ENCODE data around the gene ATP1A4. TPM values are rescaled to one million over a fixed set of nuclear protein-coding genes. Genes with fewer than 3 reads are reported as not detected.

ATP1A4 gene
- total RNA-seq, 4 donors from 2014 or later: 1.5 TPM; not detected in 3

GRCh38 chr1:160208557-160209320 lies 57.3 kb downstream of the ATP1A4 start:
- intact Hi-C loops (cut with DNase I; ENCODE audit: low total_unique reads): loop anchor here (10.0 kb wide), 1 partner anchor 1006 kb away; the partner anchor contains the start of gene FCER1G
- H3K4me3 ChIP-seq: no peak overlapping the region
- no peaks in the 10 kb centered on the region for H3K27me3 ChIP-seq
- no peaks in the 10 kb centered on the region for H3K9me3 ChIP-seq
- TF ChIP-seq CTCF (IDR thresholded peaks at IDR 0.05) (no peak), POLR2A (IDR thresholded peaks at IDR 0.05) (no peak)
- DNase-seq: no peak
- no peaks in the 10 kb centered on the region for H3K36me3 ChIP-seq
- H3K4me1 ChIP-seq: peaks cover 0 to 5% of the 10 kb centered on the region in 2 donors
- H3K27ac ChIP-seq: peak overlapping the region; percentile 5 to 77

DNA sequence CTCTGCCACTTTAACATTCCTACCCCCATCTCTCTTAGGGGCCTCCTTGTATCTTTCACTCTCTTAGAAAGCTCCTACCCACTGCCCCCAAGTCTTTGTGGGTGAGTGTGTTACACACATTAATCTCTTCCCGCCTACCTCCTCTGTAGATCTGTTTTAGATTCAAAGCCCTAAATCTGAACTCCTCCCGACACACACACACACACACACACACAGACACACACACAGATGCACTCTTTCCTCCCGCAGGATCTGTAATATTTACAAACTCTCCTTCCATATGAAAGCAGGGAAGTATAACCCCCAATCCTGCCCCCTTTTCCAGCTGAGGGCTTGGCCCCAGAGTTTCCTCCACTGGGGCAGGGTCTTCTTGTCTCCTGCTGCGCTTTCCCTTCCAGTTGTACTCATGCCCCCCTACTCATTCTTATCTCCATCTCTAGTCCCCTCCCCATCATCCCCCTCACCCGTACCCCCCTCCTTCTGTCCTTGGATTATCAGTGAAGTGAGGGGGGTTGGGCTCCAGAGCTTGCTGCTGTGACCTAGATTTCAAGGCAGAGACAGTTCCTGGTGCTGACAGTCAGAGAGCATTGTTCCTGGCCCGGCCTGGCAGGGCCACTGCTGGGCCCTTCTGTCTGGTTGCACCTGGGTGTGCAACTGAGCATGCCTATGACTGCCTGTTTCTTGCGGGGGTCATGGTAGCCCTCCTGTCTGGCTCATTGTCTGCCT lies 58.1 kb downstream of the ATP1A4 start:
- peak overlapping the region; percentile 5 to 77 for H3K27ac ChIP-seq
- intact Hi-C loops (cut with DNase I; ENCODE audit: low total_unique reads): loop anchor here (10.0 kb wide), 1 partner anchor 1005 kb away; the partner anchor contains the start of gene FCER1G

DNA sequence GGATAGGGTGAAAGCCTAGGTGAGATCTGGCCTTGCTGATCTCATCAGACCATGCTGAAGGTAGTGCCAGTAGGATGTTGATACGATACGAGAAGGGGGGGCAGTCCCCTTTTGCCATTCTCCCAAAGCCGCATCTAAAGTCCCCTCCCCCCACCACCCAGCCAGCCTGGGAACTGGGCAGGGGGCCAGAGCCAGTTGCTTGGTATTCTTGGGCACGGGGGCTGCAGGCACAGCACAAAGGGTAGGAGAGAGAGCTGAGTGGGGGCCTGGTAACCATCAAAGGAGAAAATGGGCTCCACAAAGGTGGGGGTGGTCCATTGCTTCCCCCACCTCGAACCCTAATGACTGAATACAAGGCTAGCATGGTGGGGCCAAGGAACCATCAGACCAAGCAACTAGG lies 59.2 kb downstream of the ATP1A4 start:
- Histone ChIP-seq H3K27me3 (no peaks in the 10 kb centered on the region), H3K9me3 (no peaks in the 10 kb centered on the region), H3K36me3 (no peaks in the 10 kb centered on the region), H3K4me1 (peaks cover 0 to 5% of the 10 kb centered on the region in 2 donors), H3K27ac (no peak overlapping the region), H3K4me3 (no peak overlapping the region)
- TF ChIP-seq CTCF (IDR thresholded peaks at IDR 0.05) (no peak), POLR2A (IDR thresholded peaks at IDR 0.05) (no peak)
- intact Hi-C loops (cut with DNase I; ENCODE audit: low total_unique reads): no loop called here
- DNase-seq: no peak

More for the DNA sequence above, 58.1 kb downstream of the ATP1A4 start:
- H3K27me3 ChIP-seq: no peaks in the 10 kb centered on the region
- H3K4me3 ChIP-seq: no peak overlapping the region
- TF ChIP-seq CTCF (IDR thresholded peaks at IDR 0.05) (no peak), POLR2A (IDR thresholded peaks at IDR 0.05) (no peak)
- DNase-seq: no peak
- no peaks in the 10 kb centered on the region for H3K36me3 ChIP-seq
- peaks cover 0 to 5% of the 10 kb centered on the region in 2 donors for H3K4me1 ChIP-seq
- no peaks in the 10 kb centered on the region for H3K9me3 ChIP-seq

DNA sequence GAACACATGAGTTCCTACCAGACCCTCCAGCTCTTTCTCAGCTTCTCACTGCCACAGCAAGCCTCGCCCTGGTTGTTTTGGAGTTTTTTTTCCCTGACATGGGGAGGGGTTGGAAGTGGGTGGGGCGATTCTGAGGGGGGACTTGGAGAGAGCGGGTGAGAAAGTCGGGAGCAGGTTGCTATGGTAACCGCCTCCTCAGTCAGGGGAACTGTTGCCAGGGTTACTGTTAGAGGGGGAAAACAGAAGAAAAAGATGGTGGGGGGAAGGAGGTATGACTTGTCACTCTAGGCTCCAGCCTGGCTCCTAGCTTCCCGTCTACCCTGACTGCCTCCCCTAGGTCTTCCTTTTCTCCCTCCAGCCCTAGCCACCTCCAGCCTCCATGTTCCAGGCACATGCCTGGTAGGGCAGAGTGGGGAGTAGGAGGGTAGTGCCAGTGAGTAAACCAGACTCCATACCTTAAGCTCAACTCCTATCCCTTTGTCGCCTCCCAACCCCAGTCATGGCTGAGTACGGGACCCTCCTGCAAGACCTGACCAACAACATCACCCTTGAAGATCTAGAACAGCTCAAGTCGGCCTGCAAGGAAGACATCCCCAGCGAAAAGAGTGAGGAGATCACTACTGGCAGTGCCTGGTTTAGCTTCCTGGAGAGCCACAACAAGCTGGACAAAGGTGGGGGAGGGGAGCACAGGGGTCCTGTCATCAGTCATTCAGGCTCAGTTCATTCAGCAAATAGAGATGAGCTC lies 59.8 kb downstream of the ATP1A4 start:
- intact Hi-C loops (cut with DNase I; ENCODE audit: low total_unique reads): no loop called here
- H3K27ac ChIP-seq: no peak overlapping the region
- no peak for DNase-seq
- TF ChIP-seq POLR2A (IDR thresholded peaks at IDR 0.05): no peak
- no peak for TF ChIP-seq CTCF (IDR thresholded peaks at IDR 0.05)
- no peak overlapping the region for H3K4me3 ChIP-seq
- no peaks in the 10 kb centered on the region for H3K9me3 ChIP-seq
- no peaks in the 10 kb centered on the region for H3K27me3 ChIP-seq
- no peaks in the 10 kb centered on the region for H3K36me3 ChIP-seq
- H3K4me1 ChIP-seq: peaks cover 0 to 2% of the 10 kb centered on the region in 2 donors

Measured in uterus (tissue), 4 donors.